GM03348 (cell line): ENCODE results near the gene LMX1B.

Source experiments
- DNase-seq: peaks from one replicate; pipeline ENCODE4 v3.0.0; 2012; ENCODE audit warnings: low spot score

The LMX1B gene

DNA sequence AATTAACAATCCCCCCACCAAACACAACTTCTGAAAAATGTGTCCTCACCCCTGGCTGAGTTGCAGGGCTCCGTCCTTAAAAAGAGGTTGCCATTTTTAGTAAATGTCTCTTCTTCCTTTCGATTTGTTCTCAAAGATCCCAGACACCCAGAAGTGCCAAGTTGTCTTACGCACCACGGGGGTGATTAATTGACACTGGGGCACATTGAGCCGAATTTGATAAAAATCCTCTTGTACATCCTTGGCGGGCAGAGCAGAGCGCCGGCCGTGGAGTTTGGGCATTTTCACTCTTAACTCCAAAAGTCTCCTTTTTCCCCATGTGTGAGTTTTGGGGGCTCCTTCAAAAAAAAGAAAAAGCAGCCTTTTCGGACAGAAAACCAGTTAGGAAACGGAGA, 4.5 kb downstream of the LMX1B start:
- DNase-seq = no peak

DNA sequence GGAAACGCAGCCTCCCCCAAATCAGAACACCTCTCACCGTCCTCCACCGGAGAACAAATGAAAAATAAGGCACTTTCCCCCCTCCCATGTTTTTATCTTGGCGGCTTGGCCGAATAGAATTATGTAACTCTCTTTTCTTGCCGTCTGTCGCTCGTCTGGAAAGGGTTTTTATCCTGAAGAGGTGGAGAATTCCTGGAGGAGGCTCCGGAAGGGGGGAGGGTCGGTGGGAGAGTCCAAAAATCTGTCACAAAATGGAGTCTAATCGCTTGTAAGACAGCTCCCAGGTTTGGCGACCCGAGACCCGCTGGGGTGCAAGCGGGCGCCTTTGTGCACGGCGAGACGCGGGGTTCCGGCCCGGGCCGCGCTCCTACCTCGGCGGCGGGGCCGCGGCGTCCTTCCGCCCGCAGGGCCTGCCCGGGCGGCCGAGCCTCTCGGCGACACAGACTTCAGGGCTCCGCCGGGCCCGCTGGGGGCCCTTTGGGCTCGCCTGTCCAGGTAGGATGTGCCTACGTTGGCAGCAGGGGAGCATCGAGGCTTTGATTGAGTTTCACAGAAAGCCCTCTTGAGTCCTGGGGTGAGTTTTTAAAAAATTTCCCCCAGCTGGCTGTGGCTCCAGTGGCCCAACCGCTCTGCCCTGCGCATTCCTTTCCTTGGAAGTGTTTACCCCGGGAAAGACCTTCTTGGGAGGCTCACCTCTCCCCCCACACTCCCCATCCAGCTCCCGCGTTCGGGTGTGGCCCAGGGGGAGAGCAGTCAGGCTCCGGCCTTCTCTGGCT, 5.0 kb downstream of the LMX1B start:
- no peak for DNase-seq

DNA sequence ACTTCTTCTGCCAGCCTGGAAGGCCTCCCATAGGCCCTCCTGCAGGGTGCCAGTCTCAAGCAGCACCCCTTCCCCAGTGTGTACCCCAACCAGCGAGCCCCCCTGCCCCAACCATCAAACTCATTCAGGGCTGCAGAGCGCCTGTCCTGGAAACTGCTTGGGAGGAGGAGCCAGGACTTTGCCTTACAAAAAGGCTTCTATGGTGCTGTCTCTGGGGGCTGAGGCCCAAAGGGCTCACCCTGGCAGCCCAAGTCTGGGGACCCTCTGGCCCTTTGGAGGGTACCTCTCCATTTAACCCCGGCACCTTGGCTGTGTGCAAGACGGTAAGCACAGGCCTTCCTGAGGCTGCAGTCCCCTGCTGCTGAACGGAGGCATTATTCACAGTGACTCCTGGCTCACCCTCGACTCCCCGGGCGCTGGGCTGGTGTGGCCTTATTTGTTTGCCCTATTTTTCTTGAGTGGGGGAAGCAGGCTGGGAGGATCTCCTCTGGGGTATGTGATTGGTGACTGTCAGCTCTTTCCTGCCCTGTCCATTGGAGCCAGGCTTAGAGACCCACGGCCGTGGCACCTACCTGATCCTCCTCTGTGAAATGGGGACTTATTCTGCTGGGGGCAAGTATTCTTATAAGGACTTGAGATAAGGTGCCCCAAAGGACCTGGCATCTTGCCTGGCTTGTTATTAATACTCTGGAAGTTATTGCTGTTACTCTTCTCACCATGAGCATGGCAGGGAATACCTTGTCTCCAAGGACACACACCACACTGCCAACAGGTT, 5.8 kb downstream of the LMX1B start:
- DNase-seq = no peak

DNA sequence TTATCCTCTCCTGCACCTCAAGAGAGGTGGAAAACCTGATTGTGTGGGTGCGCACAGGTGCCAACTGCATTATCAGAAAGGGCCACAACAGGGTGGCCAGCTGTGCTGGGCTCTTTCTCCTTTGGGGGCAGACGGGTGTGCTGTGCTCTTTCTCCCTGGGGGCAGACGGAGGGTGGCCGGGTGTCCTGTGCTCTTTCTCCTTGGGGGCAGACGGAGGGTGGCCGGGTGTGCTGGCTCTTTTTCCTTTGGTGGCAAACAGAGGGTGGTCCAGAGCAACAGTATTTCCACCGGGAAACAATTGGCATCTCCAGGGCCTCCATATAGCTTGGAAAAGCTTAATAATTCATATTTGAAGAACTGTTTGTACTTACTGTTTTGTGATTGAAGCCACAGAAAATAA, 6.8 kb downstream of the LMX1B start:
- DNase-seq = no peak

DNA sequence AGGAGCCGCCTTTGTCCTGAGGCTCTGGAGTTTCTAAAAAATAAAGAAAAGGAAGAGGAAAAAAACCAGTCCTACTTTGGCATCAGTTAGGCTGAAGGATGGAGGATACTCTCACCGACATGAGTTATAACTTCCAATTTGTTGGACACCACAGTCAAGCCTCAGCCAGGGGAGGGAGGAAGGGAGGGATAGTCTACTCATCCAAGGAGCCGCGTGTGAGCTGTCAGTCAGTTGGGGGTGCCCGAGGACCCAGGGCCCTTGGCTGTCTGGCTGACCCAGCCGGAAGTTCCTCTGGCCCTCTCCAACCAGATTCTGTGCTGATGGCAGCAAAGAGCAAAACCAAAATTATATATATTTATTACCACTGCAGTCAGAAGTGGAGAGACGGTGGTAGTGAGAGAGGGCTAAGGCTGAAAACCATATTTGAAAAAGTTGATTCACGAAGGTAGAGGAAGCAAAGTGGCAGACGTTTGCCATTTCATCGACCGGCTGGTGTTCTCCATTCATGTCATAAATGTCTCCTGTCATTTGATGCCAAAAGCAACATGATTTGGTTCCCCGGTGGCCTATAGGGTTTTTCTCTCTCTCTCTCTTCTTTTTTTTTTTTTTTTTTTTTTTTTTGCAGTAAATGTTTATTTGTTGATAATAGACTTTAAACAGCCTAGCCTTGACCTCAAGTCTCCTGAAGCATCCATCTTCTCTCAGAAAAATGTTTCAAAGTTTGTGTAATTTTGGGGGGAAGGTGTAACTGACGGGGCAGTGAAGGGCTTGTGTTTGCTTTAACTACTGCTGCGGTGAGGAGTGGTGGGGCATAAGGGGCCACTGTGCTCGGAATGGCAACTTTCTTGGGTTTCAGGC, 7.6 kb downstream of the LMX1B start:
- no peak for DNase-seq

DNA sequence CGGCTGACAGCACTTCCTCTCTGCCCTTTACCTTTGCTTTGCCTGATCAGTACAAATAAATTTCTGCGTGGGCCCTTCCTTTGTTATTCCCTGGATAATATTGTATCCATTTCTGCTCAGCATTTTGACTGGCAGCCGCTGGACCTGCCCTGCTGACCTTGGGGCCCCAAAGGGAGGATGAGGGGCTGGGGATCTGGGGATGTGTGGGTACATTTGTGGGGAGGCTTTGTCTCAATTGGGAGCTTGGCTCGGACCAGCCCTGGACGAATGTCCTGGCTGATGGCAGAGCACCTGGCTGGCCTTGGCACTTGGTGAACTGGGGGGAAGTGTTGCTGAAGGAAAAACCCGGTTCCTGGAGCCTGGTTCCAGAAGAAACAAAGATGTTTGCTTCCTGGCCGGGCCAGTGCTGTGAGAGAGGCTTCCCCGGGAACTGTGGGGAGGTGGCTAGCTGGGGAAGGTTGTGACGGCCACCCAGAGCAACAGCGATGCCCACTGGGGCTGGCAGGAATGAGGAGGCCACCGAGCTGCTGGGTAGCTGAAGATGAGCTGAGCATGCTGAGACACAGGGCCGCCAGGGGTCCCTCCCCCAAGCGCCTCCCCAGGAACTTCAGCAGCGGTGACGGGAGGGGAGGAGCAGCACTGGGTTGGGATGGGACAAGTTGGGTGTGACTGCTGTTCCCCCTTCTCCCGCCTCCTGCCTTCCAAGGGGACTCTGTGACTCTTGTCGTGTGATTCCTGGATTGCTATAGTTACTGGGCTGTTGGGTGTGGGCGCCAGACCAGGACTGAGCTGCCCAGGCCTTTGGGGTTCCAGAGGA, 8.4 kb downstream of the LMX1B start:
- DNase-seq = no peak

DNA sequence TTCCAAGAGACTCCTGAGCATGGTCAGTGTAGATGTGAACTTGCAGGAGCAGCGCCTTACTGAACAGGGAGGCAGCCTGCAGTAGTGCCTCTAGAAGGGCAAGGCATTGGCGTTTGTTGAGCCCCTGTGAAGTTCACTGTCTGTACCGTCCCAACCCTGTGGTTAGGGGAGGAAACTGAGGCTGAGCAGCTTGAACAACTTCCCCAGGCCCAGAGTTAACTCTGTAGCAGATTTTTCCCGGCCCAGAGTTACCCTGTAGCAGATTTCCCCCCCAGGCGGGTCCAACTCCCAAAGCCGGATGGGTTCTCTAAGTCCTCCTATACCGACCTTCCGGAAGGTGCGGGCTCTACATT, 9.6 kb downstream of the LMX1B start:
- DNase-seq = no peak

DNA sequence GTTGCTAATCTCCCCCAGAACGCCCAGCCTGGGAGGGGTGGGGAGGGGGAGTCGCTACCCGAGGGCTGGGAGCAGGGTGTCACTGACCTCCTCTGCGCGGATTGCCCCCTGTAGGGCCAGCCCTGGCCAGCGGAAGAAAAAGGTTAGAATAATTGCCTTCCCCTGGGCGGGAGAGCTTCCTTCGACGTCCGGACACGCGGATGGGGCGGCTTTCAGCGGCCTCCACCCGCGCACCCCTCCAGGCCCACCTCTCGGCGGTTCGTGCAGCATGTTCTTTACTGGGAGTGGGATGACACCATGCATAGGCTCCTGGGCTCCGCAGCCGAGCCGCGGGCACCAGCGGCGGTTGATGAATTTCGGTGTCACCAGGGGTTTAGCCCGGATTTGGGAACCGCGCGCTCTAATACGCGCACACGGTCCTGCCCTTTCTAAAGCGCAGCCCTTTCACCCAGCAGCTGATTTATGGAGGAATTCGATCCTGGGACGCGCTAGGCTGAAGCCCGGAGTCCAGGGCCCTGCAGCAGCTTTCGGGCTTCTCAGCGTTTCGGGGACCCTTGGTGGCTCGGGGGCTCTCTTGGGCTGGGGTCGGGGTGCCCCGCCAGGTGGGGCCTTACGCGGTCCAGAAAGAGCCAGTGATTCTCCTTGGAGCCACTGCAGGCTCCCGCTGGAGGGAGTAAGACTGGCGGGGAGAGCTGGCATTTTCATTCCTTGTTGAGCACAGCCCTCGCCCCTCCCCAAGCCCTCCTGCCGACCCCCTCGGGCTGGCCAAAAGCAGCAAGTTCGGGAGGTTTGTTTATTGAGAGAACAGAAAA, 10.1 kb downstream of the LMX1B start:
- DNase-seq = no peak

DNA sequence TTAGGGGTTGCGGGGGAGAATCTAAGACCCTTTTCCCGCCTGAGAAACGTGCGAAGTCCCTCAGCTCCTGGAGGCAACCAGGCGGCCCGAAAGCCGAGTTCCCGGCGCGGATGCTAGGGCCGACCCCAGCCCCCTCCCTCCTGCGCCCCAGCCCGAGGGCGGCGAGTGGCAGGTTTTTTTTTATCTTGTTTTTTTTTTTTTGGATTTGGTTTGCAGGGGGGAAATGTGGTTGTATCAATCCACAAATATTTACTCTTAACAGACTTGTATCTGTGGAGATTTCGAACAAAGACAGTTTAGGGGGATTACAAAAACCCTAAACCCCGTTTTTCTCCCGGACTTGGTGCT, 10.7 kb downstream of the LMX1B start:
- no peak for DNase-seq

DNA sequence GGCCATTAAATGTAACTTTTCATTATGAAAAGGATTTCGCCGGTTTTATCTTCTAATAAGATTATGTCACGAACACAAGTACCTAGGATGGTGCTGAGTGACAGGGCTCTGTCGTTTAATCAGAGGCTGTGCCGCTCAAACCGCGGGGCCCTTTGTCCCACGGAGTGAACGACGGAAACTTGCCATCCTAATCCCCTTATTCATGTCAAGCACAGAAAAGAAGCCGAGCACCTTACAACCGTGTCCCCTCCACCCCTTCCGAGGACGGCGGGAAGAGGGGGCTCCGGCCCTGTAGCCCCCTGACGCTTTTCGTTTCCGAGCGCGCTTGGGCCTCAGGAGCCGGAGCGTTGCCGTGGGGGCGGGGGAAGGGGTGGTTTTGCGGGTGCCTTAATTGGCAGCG, 11.2 kb downstream of the LMX1B start:
- no peak for DNase-seq

DNA sequence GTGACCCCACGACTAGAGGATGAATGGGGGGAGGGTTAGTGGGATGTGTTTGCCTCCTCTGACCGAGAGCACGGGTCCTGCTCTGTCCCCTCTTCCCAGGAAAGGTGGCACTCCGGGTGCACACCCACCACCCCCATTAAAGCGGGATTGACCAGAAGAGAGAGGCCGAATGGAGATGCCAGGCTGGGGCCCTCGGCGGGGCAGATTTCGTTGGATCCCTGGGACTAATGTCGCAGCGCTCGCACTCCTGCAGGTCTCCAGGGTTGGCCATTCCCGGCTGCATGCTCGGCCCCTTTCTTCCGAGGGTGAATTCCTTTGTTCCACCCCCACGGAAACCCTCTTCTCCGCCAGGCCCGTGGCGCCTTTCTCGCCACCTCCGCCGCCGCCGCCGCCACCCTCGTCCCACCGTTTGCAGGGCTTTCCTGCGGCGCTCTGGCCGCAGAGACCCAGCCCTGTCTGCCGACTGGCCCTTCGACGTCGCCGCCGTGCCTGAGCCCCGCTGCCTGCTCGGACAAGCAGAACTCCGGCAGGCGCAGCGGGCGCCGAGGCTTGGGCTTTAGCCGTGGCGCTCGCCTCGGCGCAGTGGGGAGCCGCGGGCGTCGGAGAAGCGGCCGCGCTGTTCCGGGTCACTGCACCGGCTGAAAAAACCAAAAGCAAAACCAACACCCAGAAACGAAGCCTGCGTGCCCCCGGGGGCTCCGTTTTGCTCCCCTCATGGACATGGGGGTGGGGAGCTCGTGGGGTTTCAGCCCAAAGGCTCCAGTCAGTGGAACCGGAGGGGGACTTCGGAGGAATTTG, 11.8 kb downstream of the LMX1B start:
- DNase-seq = no peak

DNA sequence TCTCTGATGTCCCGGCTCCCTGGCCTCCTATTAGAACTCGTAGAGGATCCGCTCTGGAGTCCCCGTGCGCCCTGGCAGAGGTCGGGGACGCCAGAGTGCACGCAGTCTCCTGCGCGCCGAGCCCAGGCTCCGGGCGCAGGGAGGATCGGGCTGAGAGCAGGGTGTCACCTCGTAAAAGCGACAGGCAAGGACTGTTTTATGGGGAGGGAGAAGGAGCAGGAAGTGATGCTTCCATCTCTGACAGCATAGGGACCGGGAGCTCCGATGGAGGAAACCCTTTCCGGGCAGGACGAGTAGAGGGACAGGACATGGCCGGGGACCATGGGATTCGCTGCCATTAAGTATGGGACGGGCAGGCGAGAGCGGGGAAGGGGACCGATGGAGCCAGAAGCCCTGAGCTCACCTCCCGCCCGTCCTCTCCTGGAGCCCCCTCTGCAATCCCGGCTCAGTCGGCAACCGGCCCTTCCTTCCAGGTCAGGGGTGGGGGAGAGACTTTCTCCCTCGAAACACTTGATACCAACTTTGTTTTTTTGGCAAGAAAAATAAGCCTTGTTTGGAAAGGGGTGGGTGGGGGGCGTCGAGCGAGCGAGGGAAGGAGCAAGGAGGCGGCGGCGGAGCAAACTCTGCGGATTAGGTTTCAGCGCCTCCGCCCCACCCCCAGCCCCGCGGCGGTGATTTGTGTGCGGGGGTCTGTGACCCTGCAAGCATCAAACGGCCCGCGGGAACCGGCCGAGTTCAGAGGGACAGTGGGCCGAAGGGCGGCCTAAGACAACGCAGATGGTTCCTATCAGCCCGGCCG, 12.6 kb downstream of the LMX1B start:
- no peak for DNase-seq

DNA sequence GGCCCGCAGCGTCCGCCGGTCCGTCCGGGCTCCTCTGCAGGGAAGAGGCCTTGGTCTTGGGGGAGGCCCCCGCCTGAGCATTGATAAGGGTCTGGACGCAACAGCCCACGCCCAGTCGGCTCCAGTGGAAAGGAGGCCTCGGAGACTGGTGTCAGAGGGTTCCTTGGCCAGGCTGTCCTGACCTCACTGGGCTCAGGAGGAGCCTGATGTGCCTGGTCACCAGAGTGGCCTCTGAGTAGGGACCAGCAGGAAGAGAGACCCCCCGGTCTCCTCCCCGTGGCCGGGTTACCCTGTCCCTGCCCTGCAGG, 13.2 kb downstream of the LMX1B start:
- DNase-seq = no peak

DNA sequence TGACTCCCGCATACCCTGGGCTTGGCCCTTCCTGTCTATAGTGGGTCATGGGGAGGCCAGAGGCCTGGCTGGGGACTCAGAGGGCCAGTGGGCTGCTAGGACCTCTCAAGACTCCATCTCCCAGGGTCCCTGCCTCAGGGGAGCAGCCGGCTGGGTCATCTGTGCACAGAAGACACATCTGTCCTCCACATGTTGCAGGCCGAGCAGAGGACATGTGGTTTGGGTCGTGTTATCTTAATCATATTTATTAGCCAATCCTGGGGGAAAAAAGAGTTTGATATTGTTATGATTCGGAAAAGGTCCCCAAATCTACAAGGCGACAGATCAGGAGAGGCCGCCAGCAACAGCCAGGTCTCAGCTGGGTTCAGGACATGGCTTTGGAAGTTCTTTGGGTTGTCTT, 14.4 kb downstream of the LMX1B start:
- DNase-seq = no peak

DNA sequence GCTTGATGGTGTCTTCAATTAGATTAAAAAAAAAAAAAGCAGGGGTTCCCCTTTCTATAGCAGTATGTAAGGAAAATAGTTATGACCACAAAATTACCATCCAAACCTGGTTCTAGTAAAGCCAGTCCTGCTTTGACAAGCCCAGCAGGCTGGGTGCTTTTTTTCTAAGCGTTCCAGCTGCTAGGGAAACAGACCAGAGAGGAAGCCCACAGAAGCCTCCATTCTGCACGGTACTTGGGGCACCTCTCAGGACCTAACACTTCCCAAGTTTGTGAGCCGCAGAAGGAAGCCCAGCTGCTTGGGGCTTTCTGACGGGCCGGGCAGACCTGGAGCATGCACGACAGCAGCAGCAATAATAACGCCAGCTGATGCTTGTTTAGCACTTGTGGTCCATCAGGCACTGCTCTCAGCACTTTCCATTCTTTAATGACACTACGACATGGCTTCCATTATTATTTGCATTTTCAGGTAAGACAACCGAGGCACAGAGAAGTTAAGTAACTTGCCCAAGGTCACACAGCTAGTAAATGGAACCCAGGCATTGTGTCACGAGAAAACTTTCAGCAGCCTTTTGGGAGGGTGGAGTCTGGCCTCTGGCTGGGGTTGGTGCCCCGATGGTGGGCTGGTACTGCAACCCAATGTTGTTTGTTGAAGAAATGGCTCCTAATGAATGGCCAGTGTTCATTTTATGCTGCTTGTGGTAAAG, 15.4 kb downstream of the LMX1B start:
- no peak for DNase-seq

DNA sequence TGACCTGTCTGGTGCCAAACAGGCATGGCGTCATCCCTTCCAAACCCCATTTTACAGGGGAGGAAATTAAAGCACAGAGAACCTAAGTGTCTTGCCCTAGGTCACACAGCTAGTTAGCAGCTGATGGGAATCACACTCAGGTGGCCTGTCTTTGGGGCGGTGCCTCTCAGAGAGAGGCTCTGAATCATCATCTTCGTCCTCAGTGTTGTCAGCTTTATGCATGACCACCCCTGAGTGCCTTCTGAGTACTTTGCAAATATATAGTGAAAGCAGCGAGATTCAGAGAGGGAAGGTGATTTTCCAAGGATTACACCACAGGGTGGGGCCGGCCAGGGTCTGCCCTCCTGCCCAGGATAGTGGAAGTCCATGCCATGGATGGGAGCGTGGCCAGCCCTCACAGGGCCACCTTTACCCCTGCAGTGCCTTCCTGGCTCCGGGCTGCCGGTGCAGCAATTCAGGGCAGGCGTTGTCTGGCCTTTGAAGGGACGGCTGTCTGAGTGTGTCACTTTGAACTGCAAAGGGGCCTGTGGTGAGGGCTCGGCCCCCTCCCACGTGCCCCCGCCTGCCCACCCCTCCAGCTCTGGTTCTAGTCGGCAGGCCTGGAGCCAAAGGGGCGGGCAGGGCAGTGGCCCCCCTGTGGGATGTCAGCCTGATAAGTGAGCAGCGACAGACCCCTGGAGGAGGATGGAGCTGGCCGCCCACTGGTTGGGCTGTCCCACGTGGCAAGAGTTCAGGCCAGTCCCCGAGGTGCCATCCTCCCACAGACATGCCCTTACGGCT, 16.9 kb downstream of the LMX1B start:
- no peak for DNase-seq

DNA sequence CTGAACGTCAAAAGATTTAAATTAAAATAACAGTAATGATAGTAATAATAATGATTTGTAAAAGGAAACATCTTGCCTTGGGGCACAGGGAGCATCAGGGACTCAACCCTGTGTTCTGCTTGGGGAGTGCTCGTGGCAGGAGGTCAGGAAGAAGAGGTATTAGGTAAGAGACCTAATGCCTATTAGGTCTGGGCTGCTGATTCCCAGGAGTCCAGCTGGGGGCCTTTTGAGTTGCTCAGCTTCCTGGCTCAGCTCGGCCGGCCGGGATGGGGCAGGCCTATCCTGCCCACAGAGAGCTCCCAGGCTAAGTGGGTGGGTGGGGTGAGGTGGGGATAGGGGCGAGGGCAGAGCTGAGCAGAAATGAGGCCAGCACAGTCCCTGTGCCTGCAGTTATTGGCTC, 17.5 kb downstream of the LMX1B start:
- no peak for DNase-seq

DNA sequence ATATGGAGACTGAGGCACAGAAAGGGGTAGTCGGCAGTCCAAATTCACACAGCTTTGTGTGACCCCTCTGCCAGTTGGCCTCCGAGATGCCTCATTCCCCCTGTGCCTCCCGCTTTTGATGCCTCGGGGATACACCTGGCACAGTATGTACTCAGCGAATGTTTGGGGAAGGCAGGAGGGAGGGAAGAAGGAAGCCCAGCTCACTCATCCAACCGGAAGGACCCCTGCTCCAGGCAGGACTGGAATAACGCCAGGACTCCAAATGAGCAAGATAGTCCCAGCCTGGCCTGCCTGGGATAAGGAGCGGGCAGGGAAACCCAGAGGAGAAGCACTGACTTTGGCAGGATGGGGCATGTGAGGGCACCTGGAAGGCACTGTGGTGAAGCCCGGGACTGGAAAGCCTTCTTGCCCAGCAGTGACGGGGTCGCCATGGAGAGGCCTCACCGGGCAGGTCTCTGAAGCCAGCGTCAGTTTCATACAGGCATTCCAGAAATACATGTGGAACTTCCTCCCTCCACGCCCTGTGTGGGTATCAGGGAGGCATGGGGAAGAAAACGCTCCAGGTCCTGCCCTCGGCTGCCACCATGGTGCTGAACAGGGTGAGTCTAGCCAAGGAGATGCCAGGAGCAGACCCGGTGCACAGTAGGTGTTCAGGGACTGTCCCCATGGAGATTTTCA, 20.3 kb downstream of the LMX1B start:
- no peak for DNase-seq
